Activated gamma-delta T cell treated with Interleukin-2 at 50 U/mL for 16 hours (primary cell): Measurements from ENCODE around the gene PARD3B.

ENCODE experiments used
- DNase-seq: peaks from one replicate; pipeline ENCODE4 v3.0.0-alpha.2; 2020

Gene PARD3B

DNA sequence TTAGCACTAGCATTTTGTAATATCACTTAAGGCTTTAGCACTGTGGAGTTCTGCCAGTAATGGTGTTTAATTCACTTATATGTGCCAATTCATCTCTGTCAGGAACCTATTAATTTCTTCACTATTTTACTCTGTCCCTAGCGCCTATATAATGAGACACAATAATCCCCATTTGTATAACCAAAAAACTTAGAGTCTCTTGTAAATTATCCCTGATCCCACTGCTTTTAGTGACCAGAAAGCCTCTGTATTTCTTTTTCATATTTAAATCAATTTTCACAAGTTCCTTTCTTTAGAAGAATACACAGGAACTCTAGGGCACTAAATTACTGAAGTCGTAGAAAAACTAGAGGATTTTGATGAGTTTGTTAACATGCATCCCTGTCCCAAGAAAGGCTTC, 894.3 kb downstream of the PARD3B start:
- DNase-seq = no peak

DNA sequence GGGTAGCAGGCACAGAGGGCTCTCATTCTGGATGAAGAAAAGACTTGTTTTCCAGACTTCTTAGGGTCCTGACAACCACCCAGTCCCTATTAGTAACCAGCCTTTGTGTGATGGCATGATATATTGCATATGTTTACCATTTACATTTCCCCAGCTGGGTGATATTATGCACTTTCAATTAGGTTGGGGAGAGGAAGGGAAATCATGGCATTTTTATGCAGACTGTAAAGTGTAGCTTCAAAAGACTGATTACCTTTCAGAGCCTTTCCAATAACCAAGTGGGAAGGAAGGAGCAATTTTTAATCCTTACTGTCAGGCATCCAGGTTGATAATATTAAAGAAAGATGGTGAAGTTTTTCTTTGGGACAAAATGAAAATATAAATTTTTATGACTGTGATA, 896.2 kb downstream of the PARD3B start:
- no peak for DNase-seq

DNA sequence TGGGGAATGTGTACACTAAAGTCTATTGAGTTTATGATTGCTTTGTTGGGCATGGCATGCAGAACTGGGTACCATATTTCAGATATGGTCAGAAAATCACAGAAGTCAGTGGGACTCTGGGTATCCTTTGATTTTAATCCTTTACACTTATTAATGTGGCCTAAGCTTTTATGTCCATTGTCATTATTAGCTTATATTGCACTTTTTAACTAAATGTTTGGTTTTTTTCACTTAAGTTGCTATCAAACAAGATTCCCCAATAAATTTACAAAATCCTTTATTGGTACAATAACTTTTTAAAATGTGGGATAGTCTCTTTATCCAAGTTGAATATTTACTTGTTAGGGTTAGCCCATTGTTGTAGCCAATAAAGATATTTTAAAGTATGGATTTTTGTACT, 902.9 kb downstream of the PARD3B start:
- DNase-seq = no peak

DNA sequence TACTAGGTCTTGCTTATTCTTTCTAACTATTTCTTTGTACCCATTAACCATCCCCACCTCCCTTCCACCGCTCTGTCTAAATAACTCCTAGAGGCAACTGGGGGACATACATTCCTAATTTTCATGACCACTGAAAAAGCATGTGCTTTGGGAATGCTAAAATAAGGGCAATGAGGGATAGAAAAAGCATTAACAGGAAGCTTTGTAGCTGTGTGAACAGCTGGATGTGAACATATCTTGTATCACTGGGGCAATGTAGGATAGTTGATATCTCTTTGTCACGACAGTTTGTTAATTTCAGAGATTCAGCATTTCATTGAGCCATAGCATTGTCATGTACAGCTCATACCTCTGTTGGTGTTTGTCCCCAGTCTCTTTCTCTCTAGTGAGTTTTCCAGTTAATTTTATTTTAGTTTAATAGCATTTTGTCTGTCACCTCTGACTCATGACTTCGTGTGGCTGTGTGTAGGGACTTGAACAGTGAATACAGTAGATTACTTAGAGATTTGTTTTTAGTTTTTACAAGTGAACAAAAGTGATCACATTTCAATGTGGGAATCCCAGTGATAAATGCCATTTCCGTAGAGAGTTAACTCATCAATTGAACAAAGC, 906.7 kb downstream of the PARD3B start:
- no peak for DNase-seq

DNA sequence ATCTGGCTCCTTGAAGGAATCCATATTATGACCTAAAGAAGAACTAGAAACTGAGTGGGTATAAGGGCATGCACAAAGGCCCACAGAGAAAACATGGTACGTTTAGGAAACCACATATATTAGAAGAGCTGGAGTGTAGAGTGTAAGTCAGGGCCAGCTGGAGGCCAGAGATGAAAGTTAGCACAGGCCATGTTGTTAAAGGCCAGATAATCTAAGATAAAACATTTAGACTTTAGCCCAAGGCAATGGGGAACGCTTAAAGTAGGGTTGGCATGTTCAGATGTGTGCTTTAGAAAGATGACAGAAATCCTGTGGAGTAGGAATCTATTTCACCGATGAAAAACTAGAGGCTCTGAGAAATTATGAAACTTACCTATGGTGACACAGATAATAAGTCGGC, 907.9 kb downstream of the PARD3B start:
- no peak for DNase-seq

DNA sequence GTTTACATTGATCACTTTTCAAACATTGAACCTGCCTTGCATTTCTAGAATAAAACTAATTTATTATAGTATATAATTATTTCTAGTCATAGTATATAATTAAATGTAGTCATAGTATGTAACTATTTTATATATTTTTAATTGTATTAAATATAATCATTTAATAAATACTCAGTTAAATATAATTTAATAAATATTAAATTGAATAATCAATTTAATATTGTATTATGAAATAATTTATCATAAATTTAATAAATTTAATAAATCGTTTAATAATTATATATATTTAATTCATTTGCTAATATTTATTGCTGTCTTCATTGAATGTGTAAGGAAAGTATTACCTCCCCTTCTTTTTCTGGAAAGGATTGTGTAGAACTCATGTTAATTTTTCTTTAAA, 911.4 kb downstream of the PARD3B start:
- DNase-seq = no peak

DNA sequence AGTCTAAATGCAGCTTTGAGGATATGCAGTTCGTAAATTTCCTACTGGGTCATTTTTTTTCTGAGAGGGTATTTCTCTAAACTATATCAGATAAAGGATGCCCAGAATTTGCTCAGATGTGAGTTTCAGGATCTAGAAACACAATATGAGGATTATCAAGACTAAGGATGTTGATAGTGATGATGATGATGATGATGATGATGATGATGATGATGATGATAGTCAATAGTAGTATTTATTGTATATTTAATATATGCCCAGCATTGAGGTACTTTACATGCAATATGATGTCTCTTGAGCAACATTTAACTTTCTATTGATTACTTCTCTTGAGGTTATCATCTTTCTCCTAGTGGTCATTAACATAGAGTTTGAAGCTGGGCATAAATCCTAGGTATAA, 914.9 kb downstream of the PARD3B start:
- DNase-seq = no peak

DNA sequence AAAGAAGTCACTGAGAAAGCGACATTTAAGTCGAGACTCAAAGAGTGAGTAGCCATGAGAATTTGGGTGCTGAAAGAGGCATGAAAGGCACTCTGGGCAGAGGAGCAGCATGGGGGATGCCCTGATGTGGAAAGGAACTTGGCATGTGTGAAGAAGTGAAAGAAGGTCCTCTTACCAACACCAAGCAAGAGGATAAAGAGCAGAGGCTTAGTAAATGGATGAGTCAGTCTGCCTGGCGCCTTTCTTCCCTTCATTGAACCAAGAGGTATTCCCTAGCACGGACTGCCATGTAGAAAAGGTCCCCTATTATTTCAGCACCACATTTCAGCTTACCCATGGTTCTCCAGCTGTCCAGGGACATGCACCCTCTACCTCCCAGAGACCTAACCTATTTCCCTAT, 915.9 kb downstream of the PARD3B start:
- DNase-seq = no peak

DNA sequence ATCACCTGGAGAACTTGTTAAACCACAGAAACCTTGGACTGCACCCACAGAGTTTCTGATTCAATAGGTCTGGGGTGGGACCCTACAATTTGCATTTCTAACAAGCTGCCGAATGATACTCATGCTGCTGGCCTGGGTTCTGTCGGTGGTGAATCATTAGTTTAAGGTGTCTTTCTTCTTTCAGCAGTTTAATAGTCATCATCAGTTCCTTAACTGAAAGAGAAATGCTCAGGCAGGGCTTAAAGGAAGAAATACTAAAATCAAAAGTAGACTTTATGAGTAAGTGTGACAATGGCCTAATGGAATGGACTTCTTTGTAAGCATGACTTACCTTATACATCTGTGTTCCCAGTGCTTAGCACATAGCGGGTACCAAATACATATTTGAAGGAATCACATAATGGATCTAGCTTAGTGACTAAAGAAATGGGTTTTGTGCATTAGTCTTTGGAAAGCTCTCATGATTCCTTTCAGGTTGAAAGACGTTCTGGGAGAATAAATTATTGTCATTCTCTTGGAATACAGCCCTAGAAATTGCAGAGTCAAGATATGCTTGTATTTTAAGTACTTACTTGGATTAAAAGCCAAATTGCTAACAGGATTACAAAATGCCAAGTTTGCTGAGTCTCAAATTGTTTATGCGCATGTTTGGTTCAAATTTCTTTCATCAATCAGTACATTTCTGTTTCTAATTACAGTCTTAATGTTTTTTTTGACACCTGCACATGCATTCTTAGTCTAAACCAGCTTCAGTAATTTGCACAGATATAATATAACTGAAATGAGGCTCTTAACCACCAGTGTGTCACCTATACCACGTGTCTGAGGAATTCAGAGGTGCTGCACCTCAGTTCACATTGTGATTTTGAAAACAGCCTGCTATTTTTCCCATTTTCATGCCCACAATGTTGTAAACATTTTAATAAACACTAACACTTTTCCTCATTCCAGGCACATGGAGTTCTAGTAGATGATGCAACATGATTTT, 916.7 kb downstream of the PARD3B start:
- no peak for DNase-seq

DNA sequence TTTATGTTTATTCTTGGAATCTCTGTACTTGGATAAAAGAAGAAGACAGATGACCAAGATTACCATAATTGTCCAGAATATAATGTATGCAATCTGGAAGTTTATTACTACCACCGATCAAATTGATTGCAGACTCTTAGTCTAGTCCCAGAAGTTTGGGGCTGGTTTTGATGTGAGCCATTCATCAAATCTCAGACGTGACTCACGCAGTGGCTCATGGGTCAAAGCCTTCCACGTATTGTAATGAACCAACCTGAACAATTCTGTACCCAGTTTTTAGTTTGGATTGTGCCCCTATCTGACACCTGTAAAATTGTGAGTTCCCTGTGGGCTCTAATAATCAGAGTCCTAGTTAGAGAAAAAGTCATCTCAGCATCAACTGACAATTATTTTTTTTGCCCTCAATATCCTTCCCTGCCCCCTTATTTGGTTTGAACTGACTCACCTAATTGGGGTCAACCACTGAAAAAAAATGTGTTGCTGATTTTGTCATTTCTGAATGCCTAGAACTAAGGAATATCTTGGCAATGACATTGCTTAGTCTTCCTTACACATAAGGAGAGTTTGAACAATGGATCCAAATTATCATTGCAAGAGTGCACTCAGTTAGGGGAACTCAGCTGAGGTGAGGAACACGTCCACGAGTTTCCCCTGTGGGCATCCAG, 917.5 kb downstream of the PARD3B start:
- DNase-seq = no peak

DNA sequence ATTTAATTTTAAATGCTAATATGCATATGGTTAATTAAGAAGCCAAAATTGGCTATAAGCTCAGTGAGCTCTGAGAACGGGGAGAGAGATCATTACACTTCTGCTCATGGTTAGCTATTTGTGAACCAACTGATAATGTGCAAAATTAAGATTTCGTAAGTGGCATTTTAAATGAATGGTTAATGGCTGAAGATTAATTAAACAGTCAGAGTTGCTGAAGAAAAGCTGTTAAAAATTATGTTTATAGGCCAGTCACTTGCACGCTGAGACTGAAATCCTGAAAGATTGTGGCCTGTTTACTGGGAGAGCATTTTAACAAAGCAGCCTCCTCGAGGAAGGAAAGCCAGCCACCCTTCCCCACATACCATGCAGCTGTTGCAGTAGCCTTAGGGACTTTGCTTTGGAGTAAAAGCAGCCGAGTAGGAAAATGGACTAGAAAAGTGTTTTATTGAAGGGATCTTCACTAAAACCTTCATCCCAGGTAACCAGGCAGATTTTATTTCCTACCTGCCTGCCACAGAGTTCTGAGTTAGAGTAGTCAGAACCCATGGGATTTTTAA, 918.3 kb downstream of the PARD3B start:
- no peak for DNase-seq

DNA sequence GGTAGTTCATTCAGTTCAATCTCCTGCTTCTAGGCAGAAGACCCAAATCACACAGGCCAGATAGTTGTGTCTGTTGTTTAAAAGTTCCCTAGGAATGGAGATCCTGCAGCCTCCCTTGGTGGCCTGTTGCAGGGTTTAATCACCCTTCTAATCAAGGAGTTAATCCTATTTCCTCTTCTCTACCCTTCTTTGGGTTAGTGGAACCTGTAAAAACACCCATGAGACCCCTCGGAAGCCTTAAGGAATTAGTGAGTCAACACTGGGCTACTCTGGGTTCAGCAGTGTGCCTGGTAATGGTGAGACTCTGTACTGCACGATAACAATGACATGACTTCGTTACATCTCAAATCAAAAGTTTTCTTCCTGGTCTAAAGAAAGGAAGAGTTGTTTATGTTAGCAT, 919.4 kb downstream of the PARD3B start:
- DNase-seq = no peak

DNA sequence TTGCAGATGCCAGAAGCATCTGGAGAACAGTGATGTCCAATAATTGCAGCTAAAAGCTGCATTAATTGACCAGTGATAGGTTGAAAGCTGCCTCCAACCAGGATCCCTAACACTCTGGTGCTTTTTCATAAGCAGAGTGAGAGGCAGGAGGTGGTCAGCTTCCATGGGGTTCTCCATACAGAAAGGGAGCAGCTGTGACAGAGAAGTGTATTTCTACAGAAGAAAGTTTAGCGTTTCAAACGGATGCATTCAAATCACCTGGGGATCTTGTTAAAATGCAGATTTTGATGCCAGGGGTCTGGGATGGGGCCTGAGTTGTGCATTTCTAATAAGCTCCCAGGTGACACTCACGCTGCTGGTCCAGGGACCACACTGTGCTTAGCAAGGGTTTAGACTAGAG, 920.5 kb downstream of the PARD3B start:
- DNase-seq = no peak

DNA sequence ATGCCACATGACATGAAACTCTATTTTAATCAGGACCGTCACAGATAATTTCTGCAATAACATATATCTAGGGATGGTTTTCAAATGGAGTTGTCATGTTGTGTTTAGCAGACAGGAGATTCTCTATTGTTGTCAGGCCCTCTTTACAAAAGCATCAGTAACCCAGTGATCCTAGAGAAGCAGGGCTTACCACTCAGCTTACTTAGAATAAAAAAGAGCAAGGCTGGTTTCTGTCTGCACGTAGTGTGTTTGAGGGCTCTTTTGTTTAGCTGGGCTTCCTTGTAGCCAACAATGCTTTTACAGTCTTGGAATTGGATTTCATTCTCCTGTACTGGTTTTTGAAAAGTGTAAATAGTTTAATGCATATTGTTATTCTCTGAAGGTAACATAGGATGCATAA, 926.5 kb downstream of the PARD3B start:
- DNase-seq = no peak

DNA sequence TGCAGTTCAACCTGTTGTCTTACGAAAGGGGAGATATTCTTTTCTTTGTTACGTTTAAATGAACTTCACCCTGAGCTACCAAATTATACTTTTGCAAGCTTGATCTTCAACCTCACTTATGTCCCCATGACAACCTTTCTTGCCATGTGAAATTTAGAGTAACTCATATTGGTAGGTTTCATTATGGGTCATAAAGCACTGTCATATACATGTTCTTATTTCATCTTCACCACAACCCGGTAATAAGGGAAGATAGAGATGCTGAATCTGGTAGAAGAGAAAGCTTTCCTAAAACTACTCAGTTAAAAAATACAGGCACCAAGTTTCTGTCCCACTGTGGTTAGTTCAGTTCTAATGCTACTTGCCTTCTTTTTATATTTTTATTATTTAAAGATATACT, 928.5 kb downstream of the PARD3B start:
- DNase-seq = no peak

DNA sequence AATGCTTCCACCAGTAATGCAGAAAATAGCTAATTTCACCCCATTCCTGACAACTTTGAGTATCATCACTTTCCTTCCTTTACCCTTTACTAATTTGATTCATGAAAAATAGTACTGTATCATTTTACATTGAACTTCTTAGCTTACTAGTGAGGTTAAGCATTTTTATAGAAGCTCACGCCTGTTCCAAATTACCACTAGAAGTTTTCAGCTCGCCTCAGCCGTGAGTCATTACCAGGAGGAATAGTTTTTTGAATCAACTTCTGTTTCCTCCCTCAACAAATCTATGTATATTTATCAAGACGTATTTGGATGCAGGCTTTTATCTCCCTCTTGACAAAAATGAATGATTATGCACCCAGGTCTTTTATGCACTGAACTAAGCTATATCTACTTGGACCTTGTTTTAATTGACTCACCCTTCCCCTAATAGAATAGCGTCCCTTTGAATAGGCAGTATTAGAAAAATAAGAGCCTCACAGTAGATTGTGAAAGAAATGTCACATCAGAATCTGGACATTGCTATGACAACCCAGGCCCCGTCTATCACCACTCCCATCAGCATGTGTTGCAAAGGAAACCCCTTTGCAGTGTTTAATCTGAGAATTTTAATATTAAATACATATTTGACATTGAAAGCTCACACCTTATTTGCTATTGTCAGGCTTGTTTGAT, 929.6 kb downstream of the PARD3B start:
- DNase-seq = no peak

DNA sequence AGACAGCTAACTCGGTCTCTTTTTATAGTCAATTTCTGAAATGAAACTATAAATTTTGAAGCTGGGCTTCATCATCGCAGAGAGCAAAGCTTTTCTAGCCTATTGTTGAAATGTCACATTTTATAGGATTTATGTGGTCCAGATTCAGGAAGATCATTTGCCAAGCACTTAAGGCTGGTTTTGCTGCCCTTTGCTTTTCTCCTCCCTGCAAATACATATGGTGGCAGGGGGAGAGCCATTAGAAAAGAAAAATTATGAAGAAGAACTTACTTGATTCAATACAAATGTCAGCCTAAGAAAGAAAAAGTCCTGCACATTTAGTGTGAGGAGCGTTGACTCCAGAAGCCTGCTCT, 930.1 kb downstream of the PARD3B start:
- no peak for DNase-seq

DNA sequence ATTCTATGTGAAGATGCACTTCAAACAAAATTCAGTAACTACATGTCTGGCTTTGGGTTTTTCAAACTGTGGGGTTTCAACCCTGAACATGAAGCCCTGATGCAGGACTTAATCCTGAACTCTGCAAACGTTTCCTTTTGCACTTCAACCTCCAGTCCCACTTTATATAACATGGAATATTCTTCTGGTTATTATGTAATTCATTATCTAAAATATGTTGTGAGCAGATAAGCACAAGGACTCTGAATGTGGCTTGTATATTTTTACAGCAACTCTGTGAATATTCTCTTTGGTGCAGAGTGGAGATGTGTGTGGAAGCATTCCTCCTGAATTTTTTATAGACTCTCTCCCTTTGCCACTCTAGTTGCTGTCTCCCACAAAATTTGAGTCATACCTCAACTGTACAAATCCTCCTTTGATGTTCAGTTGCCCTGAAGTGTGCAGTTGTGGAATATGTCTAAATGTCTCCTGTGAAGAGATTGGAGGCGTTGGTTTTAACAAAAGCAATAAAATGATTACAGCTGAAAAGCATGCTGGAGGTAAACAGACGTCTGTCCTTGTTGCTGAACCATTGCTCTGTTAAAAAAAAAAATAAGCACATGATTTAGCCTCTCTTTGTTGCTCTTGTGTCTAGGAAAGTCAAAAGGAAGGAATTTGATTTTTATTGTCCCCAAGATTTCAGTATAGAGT, 931.9 kb downstream of the PARD3B start:
- no peak for DNase-seq

DNA sequence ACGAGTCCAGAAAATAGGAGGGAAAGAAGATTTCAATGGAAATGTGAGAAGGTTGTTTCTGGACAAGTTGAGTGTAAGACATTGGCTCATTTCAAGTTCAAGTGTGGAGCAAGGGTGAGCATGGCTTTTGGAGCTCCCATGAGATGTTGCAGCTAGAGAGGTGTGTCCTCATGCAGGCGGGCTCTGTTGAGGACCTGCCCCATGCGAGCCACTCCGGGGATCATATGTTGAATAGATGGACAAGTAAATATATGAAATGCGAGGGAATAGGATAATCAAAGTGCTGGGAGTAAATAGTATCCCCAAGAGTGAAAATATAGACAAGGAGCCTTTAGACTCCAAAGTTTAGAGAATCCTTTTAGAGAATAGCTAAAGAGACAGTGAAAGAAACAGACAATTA, 936.6 kb downstream of the PARD3B start:
- DNase-seq = no peak

DNA sequence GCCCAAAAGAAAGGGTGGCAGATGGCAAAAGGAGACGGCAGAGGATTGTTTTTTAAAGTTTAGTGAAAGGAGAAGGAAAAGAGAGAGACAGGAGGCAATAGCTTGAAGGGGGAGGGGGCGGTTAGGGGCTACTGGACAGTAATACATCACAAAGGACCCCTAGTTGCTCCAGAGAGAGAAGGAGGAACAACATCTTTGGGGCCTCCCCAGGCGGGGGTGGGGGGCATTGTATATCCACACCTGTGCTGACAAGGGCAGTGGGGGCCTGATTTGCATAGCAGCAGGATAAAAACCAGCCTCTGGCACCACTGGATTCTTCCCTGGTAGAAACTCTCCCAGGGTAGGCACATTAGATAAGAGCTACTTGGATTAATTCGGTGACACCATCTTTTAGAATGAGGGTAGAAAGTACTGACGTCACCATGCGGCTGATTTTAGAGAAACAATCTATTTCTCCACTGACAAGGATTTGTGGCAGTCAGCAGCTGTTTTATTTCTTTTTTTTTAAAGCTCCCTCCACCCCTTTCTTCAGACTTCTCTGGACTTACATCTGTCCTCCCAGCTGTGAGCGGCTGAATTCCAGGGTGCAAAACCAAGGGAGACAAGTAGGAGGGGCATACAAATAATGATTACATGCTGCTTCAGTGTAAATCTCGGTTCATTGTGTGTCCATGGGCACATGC, 937.3 kb downstream of the PARD3B start:
- no peak for DNase-seq

DNA sequence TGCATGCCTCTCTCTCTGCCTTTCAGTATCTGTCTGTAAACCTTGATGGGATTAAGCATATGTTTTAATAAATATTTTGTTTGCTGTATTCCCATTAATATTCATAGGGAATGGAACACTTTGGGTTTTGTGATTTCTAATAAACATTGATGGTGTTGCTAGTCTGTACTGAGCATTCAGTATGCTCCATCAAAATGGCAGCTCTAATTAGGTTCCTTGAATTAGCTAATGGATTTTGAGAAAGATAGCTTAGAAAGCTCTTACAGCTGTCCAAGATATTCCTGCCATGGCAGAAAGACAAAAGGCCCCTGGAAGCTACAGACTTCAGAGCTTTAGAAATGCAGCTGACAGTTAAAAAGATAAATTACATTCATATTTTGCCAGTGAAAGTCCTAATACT, 937.8 kb downstream of the PARD3B start:
- DNase-seq = no peak

DNA sequence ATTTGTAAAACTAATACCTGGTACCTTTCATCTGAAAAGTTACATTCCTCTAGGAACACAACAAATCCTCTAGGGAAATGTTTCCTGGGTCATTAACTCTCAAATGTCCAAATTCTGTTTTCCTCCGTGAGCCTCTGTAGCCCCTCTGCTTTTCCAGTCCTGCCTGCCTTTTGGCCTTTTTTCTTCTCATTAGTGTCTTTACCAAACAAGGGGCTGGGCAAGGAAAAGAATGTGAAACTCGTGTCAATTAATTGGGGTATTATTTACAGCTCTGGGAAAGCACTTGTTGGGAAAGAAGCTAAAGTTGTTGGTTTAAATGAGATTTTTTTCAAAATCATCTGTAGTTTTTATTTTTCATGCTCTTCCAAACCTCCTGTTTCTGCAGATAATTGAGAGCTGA, 938.9 kb downstream of the PARD3B start:
- DNase-seq = no peak
